A673 (cell line): ENCODE measurements around the gene TMC1.

Source experiments
- EZH2 ChIP-seq: fragments of 200-600 bp; sonication (generic); IDR thresholded peaks from 2 replicates; pipeline ENCODE4 v1.6.1; 2017; ENCODE audit warnings: borderline replicate concordance, low read depth, mild to moderate bottlenecking, mixed read lengths, antibody characterized with exemption, low read length; ENCODE audit not compliant: poor library complexity, severe bottlenecking
- TF ChIP-seq, protein P1 (sequence below): fragments of 300-800, 200-600 bp; sonication (generic); conservative IDR thresholded peaks from 2 replicates; pipeline ENCODE4 v1.5.1; 2017; ENCODE audit warnings: low read depth, mild to moderate bottlenecking, antibody characterized with exemption, low read length, moderate library complexity, mixed read lengths

DNA sequence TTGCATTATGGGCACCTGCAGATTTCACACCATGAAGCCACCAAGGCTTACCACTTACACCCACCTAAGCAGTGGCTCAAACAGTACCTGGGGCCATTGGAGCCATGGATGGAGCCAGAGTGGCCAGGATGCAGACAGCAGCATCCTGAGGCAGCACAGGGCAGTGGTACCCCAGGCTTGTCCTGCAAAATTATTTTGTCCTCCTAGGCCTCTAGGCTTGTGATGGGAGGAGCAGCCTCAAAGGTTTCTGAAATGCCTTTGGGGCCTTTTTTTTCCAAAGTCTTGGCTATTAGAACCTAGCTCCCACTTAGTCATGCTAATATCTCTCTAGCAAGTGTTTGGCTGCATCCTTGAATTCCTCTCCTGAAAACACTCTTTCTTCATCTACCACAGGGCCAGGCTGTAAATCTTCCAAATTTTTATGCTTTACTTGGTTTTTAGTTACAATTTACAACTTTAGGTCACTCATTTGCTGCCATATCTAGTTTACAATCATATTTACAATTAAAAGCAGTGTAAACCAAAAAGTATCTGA lies 15.7 kb downstream of the TMC1 start:
- TF ChIP-seq, protein P1, sequence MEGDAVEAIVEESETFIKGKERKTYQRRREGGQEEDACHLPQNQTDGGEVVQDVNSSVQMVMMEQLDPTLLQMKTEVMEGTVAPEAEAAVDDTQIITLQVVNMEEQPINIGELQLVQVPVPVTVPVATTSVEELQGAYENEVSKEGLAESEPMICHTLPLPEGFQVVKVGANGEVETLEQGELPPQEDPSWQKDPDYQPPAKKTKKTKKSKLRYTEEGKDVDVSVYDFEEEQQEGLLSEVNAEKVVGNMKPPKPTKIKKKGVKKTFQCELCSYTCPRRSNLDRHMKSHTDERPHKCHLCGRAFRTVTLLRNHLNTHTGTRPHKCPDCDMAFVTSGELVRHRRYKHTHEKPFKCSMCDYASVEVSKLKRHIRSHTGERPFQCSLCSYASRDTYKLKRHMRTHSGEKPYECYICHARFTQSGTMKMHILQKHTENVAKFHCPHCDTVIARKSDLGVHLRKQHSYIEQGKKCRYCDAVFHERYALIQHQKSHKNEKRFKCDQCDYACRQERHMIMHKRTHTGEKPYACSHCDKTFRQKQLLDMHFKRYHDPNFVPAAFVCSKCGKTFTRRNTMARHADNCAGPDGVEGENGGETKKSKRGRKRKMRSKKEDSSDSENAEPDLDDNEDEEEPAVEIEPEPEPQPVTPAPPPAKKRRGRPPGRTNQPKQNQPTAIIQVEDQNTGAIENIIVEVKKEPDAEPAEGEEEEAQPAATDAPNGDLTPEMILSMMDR = no peak
- no peak for TF ChIP-seq EZH2
